Measurements from ENCODE around the gene FOXP1. TPM values are rescaled to one million over a fixed set of nuclear protein-coding genes. Genes with fewer than 3 reads are reported as not detected.

FOXP1 gene
- total RNA-seq, 1 donor = 195 TPM

GRCh38 chr3:71523628-71524027 lies 59.9 kb downstream of the FOXP1 start:
- Histone ChIP-seq H3K27me3 (ENCODE audit: insufficient read depth, low read length) (no peaks in the 10 kb centered on the region), H3K4me1 (ENCODE audit: insufficient read depth, low read length) (peaks cover 7% of the 10 kb centered on the region), H3K36me3 (ENCODE audit: insufficient read depth, low read length) (peaks cover 5% of the 10 kb centered on the region), H3K4me3 (ENCODE audit: insufficient read depth, low read length) (no peak overlapping the region), H3K27ac (ENCODE audit: low read depth, low read length) (peak overlapping the region; percentile 34), H2AFZ (ENCODE audit: low read length) (no peak overlapping the region), H3K9me3 (ENCODE audit: low read depth, low read length) (no peaks in the 10 kb centered on the region), H4K20me1 (ENCODE audit: insufficient read depth, low read length) (peaks cover 2% of the 10 kb centered on the region), H3K79me2 (ENCODE audit: insufficient read depth, low read length) (peaks cover 82% of the 10 kb centered on the region), H3K4me2 (ENCODE audit: insufficient read depth, low read length) (no peak overlapping the region)
- DNase-seq (ENCODE audit: insufficient read length, low spot score, missing footprints) = no peak
- TF ChIP-seq CTCF (IDR thresholded peaks at IDR 0.05; ENCODE audit: extremely low read depth, low read depth, low read length) = no peak

- Histone ChIP-seq H3K36me3 (ENCODE audit: insufficient read depth, low read length) (peaks cover 5% of the 10 kb centered on the region), H3K27ac (ENCODE audit: low read depth, low read length) (no peak overlapping the region), H3K9me3 (ENCODE audit: low read depth, low read length) (no peaks in the 10 kb centered on the region), H3K4me1 (ENCODE audit: insufficient read depth, low read length) (peaks cover 12% of the 10 kb centered on the region), H4K20me1 (ENCODE audit: insufficient read depth, low read length) (peaks cover 2% of the 10 kb centered on the region), H3K4me2 (ENCODE audit: insufficient read depth, low read length) (no peak overlapping the region), H3K79me2 (ENCODE audit: insufficient read depth, low read length) (peaks cover 87% of the 10 kb centered on the region), H2AFZ (ENCODE audit: low read length) (no peak overlapping the region), H3K27me3 (ENCODE audit: insufficient read depth, low read length) (no peaks in the 10 kb centered on the region), H3K4me3 (ENCODE audit: insufficient read depth, low read length) (no peak overlapping the region)
- no peak for DNase-seq (ENCODE audit: insufficient read length, low spot score, missing footprints)
- TF ChIP-seq CTCF (IDR thresholded peaks at IDR 0.05; ENCODE audit: extremely low read depth, low read depth, low read length) = no peak
These were observed 61.3 kb downstream of the FOXP1 start for GRCh38 chr3:71521940-71522876.

GRCh38 chr3:71521021-71521352 lies 62.5 kb downstream of the FOXP1 start:
- Histone ChIP-seq H3K4me1 (ENCODE audit: insufficient read depth, low read length) (peaks cover 12% of the 10 kb centered on the region), H3K9me3 (ENCODE audit: low read depth, low read length) (no peaks in the 10 kb centered on the region), H3K4me3 (ENCODE audit: insufficient read depth, low read length) (no peak overlapping the region), H3K27ac (ENCODE audit: low read depth, low read length) (no peak overlapping the region), H2AFZ (ENCODE audit: low read length) (no peak overlapping the region), H3K27me3 (ENCODE audit: insufficient read depth, low read length) (no peaks in the 10 kb centered on the region), H3K4me2 (ENCODE audit: insufficient read depth, low read length) (no peak overlapping the region), H3K36me3 (ENCODE audit: insufficient read depth, low read length) (peaks cover 5% of the 10 kb centered on the region), H3K79me2 (ENCODE audit: insufficient read depth, low read length) (peaks cover 87% of the 10 kb centered on the region), H4K20me1 (ENCODE audit: insufficient read depth, low read length) (peaks cover 2% of the 10 kb centered on the region)
- no peak for DNase-seq (ENCODE audit: insufficient read length, low spot score, missing footprints)
- TF ChIP-seq CTCF (IDR thresholded peaks at IDR 0.05; ENCODE audit: extremely low read depth, low read depth, low read length) = no peak

GRCh38 chr3:71520161-71521020 lies 63.1 kb downstream of the FOXP1 start:
- H3K27ac ChIP-seq (ENCODE audit: low read depth, low read length) = no peak overlapping the region
- no peak for DNase-seq (ENCODE audit: insufficient read length, low spot score, missing footprints)
- no peaks in the 10 kb centered on the region for H3K27me3 ChIP-seq (ENCODE audit: insufficient read depth, low read length)
- no peak for TF ChIP-seq CTCF (IDR thresholded peaks at IDR 0.05; ENCODE audit: extremely low read depth, low read depth, low read length)
- H3K79me2 ChIP-seq (ENCODE audit: insufficient read depth, low read length) = peaks cover 89% of the 10 kb centered on the region
- H3K4me2 ChIP-seq (ENCODE audit: insufficient read depth, low read length) = no peak overlapping the region
- H4K20me1 ChIP-seq (ENCODE audit: insufficient read depth, low read length) = peaks cover 2% of the 10 kb centered on the region
- peaks cover 12% of the 10 kb centered on the region for H3K4me1 ChIP-seq (ENCODE audit: insufficient read depth, low read length)
- no peaks in the 10 kb centered on the region for H3K9me3 ChIP-seq (ENCODE audit: low read depth, low read length)
- H3K4me3 ChIP-seq (ENCODE audit: insufficient read depth, low read length) = no peak overlapping the region
- H2AFZ ChIP-seq (ENCODE audit: low read length) = no peak overlapping the region
- H3K36me3 ChIP-seq (ENCODE audit: insufficient read depth, low read length) = peaks cover 5% of the 10 kb centered on the region
